GM21619 (cell line): ENCODE results near the gene MYO1D.

ENCODE experiments used
- ATAC-seq: cut with Tn5 transposase; IDR thresholded peaks from one replicate; pipeline ENCODE4 v1.9.1; 2021; ENCODE audit not compliant: unreplicated experiment

Gene MYO1D

GRCh38 chr17:32515677-32516383 is 361.1 kb downstream of the MYO1D start:
- peak; percentile 25 for ATAC-seq

GRCh38 chr17:32514606-32515005 is 362.3 kb downstream of the MYO1D start:
- no peak for ATAC-seq

GRCh38 chr17:32513579-32513978 is 363.3 kb downstream of the MYO1D start:
- no peak for ATAC-seq

- ATAC-seq, result no peak
These were observed 364.6 kb downstream of the MYO1D start for GRCh38 chr17:32512328-32512727.

- no peak for ATAC-seq
These were observed 366.5 kb downstream of the MYO1D start for GRCh38 chr17:32510466-32510865.

GRCh38 chr17:32508926-32509325 is 368.0 kb downstream of the MYO1D start:
- ATAC-seq, result no peak

GRCh38 chr17:32504166-32504990 is 372.5 kb downstream of the MYO1D start:
- no peak for ATAC-seq

- peak; percentile 88 for ATAC-seq
These were observed 373.4 kb downstream of the MYO1D start for GRCh38 chr17:32503251-32504165.

GRCh38 chr17:32502710-32503109 is 374.2 kb downstream of the MYO1D start:
- ATAC-seq, result no peak

GRCh38 chr17:32502013-32502412 is 374.9 kb downstream of the MYO1D start:
- no peak for ATAC-seq

GRCh38 chr17:32498391-32498790 is 378.5 kb downstream of the MYO1D start:
- no peak for ATAC-seq

GRCh38 chr17:32497431-32498205 is 379.3 kb downstream of the MYO1D start:
- no peak for ATAC-seq

- no peak for ATAC-seq
These were observed 380.4 kb downstream of the MYO1D start for GRCh38 chr17:32496395-32497073.

- no peak for ATAC-seq
These were observed 381.3 kb downstream of the MYO1D start for GRCh38 chr17:32495359-32496231.

- ATAC-seq, result no peak
These were observed 382.1 kb downstream of the MYO1D start for GRCh38 chr17:32494621-32495358.

GRCh38 chr17:32493976-32494513 is 382.9 kb downstream of the MYO1D start:
- no peak for ATAC-seq

GRCh38 chr17:32493571-32493970 is 383.4 kb downstream of the MYO1D start:
- ATAC-seq, result no peak
